Right kidney (tissue), 1 donor: Measurements from ENCODE around the gene COL4A5.
"Not testable (repeated sequence)": the region's sequence is repeated elsewhere in the genome, so short reads cannot be mapped to it uniquely, and the experiment has no call there.

Experiments used
- DNase-seq: peaks from one replicate; pipeline ENCODE4 v3.0.0-alpha.2; 2016

Gene COL4A5

GRCh38 chrX:108442901-108443464, 3.3 kb downstream of the COL4A5 start:
- DNase-seq: no peak

DNA sequence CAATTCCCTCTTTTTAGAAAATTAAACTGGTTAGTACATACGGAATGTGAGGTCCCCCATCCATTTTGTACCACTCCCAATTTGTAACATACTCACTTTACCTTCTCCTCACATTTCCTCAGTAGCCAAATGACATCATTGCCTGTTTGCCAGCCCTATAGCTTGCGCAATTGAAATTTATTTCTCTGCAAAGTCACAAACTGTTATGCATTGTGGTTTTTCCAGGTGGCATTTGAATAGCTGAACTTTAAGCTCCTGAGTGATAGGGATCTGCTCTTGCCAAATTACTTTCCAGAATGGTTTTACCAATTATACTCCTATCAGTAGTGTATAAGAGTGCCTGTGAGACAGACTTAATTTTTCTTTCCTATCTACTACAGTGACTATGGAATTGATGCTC, 7.7 kb downstream of the COL4A5 start:
- DNase-seq: no peak

DNA sequence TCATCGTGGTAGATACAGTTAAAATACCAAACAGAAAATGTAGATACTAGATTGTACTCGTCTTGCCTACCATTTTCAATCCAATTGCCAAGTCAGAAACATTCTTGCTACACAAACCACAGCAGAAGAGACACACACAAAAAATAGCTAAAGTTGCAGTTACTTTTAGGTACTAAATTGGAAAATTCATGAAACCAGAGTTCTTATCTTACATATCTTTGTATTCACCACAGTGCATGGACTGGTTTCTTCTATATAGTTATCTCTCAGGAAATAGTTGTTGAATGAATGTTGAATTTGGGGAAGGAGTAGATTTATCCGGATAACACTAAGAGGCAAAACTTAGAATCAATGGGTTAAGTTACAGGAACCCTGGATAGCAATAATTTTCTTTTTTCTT, 14.2 kb downstream of the COL4A5 start:
- DNase-seq: no peak

DNA sequence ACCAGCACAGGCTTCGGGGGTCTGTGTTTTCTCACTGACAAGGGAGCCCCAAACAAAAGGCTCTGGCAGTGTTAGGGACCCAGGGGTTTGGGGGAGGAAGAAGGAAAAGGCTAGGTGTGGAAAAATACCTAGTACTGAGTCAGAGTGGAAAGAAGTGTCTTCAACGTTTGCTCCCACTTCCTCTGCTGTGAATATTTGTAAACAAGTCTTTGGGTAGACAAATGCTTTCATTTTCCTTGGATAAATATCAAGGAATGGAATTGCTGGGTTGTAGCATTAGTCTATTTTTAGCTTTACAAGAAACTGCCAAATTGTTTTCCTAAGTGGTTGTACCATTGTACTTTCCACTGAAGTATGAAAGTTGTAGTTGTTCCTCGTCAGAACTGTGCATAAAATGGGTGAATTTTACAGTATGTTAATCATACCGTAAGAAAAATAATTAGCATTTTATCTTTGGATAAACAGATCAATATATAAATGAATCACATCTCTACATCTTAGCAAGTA, 17.4 kb downstream of the COL4A5 start:
- no peak for DNase-seq

DNA sequence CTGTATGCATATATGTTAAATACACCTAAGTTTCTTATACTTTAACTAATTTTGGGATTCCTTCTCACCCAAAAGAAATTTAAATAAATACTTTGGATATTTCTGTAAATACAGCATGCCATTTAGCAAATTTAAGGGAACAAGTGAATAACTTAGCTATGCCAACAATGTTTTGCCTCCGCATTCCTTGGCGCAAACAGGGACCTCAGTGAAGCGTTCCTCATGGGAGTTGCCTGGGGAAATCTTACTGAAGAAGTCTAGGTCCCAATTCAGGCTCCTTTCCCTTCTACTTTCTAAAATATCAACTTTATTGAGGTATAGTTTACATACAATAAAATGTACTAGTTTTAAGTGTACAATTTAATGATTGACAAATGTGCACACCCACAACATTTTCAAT, 25.0 kb downstream of the COL4A5 start:
- no peak for DNase-seq

- DNase-seq: no peak
These were observed 28.8 kb downstream of the COL4A5 start for GRCh38 chrX:108468486-108468885.

DNA sequence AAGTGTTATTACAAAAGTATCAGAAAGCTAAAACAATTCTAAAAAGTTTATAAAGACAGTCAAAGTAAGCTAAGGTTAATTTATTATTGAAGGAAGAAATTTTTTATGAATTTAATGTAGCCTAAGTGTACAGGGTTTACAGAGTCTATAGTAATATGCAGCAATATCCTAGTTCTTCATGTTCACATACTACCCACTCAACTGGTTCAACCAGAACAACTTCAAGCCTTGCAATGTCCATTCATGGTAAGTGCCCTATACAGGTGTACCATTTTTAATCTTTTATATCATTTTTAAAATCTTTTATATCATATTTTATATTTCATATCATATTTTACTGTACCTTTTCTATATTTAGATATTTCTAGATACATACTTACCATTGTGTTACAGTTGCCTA, 34.3 kb downstream of the COL4A5 start:
- no peak for DNase-seq

- DNase-seq: not testable (repeated sequence)
These were observed 41.9 kb downstream of the COL4A5 start for GRCh38 chrX:108481528-108481927.

GRCh38 chrX:108484251-108484650, 44.6 kb downstream of the COL4A5 start:
- DNase-seq: no peak

GRCh38 chrX:108485960-108486359, 46.3 kb downstream of the COL4A5 start:
- no peak for DNase-seq

DNA sequence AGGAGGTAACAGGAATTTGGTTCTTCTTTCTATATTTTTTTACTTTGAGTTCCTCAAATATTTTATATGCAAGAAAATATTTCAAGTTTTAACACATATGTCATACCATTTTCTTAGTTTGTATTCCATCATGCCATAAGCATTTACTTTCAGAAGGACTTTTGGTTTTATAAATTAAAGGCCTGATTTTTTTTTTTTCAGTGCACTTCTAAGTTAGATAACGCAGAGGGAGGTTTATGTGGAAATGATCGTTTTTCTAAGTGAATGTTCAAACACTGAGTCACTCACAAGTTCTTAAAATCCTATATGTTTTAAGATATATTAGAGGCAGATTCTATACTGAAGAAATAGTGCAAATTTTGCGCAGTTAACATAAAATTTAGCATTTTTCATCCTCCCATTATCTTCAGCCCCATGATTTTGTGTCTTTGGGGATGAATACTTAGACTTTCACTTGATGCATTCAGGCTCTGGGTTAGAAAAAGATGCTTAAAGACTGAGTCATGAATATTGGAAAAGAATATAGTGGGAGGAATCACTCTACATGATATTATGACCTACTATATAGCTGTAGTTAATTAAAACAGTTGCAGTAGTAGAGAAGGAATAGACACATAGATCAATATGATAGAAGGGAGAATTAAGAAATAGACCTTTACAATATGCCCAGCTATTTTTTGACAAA, 54.9 kb downstream of the COL4A5 start:
- DNase-seq: no peak

- no peak for DNase-seq
These were observed 72.1 kb downstream of the COL4A5 start for GRCh38 chrX:108511721-108512120.

DNA sequence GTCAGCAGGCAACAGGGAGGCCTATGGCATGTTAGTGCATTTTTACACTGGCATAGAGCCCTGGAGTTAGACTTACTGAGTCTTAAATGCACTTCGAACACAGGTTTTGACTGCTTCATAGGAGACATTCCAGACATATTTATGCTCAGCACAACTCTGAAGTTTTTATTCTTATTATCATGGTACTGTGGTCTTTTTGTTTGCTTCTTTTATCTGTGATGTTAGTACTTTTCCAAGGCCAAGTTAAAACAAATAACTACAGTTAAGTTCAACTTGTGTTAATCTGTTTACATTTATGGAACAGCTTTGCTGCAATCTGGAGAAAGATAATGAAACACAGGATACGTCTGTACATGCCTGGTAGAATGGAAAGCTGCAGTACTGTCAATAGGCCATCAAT, 76.5 kb downstream of the COL4A5 start:
- DNase-seq: no peak

GRCh38 chrX:108527724-108528123, 88.1 kb downstream of the COL4A5 start:
- DNase-seq: no peak

GRCh38 chrX:108537005-108537404, 97.4 kb downstream of the COL4A5 start:
- no peak for DNase-seq

- DNase-seq: no peak
These were observed 101.6 kb downstream of the COL4A5 start for GRCh38 chrX:108541286-108541685.

DNA sequence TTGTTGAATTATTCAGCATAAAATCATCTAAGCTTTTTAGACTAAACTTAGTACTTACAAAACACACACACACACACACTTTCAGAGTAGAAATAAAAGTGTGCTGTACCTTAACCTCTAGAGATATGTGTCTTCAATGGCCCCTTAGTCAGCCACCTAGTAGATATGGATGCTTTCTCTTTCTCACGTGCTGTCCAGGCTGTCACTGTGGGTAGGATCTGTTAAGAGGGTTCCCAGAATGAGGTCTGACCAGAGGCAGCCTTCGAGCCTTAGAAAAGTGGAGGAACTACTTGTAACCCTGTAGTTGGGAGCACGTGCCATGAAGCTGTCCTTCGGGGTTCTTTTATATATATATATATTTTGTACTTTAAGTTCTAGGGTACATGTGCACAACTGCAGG, 117.9 kb downstream of the COL4A5 start:
- DNase-seq: no peak

- DNase-seq: no peak
These were observed 118.6 kb downstream of the COL4A5 start for GRCh38 chrX:108558217-108558616.

DNA sequence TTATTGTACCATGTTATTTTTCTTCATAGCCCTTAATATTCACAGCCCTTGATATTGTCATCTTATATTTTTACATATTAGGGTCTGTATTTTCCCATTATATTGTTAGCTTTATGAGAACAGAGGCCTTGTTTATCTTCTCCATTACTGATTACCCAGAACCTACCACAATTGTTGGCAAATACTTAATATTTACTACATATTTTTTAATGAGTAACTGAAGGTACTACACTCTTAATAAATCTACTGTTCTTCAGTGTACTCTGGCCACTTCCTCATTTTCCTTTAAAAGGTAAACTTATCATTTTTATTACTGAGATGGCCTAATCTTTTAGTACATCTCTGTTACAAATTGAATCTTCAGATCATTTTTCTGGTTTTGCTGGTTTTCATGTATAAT, 133.5 kb downstream of the COL4A5 start:
- DNase-seq: no peak

DNA sequence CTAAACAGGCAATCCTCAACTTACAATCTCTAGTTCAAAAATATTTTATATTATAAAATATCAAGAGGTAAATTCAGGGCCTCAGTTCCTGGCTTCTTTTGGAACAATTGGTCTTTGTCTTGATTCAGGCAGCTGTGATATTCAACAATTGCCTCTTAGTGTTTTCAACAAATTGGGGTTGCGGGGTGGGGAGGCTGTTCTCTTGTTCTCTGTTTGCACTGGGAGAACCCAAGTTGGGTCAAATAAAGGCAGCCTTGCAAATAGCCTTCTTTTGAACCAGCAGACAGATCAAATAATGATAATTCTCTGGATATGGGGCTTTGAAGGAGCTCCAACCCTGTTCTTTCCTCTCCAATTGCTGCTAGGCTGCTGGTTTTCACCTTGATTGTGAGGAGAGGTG, 142.5 kb downstream of the COL4A5 start:
- no peak for DNase-seq

DNA sequence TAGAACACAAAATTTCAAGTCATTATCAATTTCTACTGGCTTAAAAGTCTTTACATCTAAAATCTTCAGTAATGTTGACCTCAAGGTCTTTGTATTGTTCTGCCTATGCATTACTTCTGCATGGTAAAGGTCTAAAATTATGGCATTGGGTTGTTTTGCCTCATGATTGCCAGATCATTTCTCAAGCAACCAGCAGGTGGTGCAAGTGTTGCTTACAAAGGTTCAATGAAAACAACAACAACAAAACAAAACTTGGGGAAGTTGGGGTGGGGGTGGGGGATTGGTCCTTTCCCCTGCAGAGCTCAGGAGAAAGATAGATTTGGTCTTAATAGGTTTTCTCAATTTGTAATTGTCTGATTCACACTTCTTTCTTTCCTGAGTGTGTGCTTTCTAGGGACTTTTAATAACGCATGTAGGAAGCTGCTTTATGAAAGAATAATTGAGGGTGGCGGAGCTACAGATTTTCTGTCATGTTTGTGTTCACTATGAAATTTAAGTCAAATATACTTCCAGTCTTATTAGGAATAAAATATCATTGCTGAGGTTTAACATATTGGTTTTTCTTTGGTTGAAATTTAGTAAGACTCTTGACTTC, 145.1 kb downstream of the COL4A5 start:
- DNase-seq: no peak

DNA sequence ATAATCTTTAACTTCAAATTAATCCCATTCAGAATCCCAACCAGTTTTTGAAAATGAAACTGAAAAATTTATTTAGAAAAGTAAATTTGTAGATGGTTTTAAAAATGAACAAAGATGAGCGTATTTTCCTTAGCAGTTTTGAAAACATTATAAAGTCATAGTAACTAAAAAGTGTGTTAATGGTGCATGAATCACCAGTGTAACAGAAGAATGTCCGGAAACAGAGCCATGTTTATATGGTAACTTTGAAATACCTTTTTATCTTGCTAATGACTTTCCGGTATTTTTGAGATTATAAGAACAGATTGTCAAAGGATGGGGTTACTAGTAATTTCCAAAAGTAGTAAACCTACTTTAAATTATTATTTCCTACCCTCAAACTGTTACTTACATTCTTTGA, 150.9 kb downstream of the COL4A5 start:
- DNase-seq: no peak

DNA sequence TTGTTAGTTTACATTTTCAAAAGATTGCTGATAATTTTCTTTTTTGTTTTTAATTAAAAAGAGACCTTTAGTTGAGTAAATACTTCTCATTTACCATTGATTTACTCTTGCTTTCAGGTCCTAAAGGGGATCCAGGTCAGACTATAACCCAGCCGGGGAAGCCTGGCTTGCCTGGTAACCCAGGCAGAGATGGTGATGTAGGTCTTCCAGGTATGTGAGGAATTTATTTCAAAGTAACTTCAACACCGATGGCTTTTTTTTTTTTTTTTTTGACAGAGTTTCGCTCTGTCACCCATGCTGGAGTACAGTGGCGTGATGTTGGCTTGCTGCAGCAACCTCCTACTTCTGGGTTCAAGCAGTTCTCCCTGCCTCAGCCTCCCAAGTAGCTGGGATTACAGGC, 161.6 kb downstream of the COL4A5 start:
- no peak for DNase-seq

DNA sequence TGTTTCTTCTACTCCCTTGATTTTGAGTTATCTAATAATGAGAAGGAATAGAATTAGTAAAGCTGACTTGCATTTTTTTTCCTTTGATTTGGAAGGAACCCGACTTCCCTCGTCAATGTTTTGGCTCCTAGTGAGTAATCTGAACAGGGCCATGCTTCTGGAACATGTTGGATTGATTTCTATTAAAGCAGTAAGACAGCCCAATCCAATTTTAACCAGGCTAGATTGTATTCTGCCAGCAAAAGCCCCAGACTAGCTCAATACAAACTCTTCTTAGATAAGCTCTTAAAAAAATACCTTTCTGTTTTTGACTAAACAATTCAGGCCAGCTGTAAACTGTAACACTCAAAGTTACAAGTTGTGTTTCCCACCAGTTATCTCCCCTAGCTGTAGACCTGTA, 170.5 kb downstream of the COL4A5 start:
- no peak for DNase-seq
